GM12864 (cell line): ENCODE measurements around the gene MKKS.
"Not testable (repeated sequence)": the region's sequence is repeated elsewhere in the genome, so short reads cannot be mapped to it uniquely, and the experiment has no call there.

ENCODE experiments used
- DNase-seq: peaks from one replicate; pipeline ENCODE4 v3.0.0-alpha.2; 2011; ENCODE audit warnings: low read depth
- H3K4me3 ChIP-seq: 2 replicates; pipeline ENCODE4 v1.5.1; 2011; ENCODE audit warnings: mild to moderate bottlenecking, low read depth, low read length, control low read depth
- TF ChIP-seq, protein P1 (sequence below): IDR thresholded peaks from 2 replicates; pipeline ENCODE4 v1.5.1; 2011; ENCODE audit warnings: low read depth, mild to moderate bottlenecking, moderate library complexity, low read length, control low read depth, inconsistent platforms; ENCODE audit errors: missing control alignments

MKKS gene

DNA sequence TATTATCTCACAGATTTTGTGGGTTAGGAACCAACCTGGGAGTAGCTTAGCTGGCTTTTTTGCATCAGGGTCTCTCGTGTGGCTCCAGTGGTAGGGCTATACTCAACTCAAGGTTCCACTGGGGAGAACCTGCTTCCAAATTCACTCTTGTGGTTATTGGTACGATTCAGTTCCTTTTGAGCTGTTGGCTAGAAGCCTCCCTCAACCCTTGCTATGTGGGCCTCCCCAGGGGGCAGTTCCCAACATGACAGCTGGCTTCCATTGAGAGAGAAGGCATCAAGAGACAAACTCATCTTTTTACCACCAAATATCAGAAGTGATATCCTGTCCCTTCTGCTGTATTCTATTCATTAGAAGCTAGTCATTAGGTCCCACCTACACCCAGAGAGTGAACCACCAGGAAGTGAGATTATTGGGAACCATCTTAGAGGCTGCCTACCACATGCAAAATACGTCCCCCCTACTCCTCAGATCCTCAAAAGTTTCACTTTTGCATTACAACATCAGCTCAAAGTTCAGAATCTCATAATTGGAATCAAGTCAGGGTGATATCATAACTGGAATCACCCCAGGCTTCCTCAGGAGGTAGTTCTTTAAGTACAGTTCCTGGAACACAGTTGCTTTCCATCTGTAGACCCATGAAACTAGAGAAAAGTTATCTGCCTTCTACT, 30.9 kb downstream of the MKKS start:
- TF ChIP-seq, protein P1, sequence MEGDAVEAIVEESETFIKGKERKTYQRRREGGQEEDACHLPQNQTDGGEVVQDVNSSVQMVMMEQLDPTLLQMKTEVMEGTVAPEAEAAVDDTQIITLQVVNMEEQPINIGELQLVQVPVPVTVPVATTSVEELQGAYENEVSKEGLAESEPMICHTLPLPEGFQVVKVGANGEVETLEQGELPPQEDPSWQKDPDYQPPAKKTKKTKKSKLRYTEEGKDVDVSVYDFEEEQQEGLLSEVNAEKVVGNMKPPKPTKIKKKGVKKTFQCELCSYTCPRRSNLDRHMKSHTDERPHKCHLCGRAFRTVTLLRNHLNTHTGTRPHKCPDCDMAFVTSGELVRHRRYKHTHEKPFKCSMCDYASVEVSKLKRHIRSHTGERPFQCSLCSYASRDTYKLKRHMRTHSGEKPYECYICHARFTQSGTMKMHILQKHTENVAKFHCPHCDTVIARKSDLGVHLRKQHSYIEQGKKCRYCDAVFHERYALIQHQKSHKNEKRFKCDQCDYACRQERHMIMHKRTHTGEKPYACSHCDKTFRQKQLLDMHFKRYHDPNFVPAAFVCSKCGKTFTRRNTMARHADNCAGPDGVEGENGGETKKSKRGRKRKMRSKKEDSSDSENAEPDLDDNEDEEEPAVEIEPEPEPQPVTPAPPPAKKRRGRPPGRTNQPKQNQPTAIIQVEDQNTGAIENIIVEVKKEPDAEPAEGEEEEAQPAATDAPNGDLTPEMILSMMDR, result no peak
- DNase-seq, result no peak
- H3K4me3 ChIP-seq, result no peak overlapping the region

DNA sequence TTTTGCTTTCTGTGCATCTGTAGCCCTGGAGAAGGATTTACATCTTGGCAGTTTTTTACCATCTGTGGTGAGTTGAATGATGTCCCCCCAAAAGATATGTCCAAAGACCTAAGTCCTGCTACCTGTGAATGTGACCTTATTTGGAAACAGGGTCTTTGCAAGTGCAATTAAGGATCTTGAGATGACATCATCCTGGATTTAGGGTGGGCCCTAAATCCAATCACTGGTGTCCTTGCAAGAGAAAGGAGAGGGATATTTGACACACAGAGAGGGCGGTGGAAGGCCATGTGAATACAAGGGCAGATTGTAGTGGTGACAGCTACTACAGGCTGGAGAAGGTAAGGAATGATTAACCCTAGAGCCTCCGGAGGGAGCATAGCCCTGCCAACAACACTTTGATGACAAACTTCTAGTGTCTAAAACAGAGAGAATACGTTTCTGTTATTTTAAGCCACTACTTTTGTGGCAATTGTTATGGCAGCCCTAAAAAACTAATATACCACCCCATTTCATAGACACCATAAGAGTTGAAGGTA, 35.1 kb downstream of the MKKS start:
- H3K4me3 ChIP-seq, result no peak overlapping the region
- TF ChIP-seq, protein P1, result no peak
- DNase-seq, result no peak

GRCh38 chr20:10394752-10395151, 39.3 kb downstream of the MKKS start:
- H3K4me3 ChIP-seq, DNase-seq: not testable (repeated sequence)

- no peak for DNase-seq
- no peak overlapping the region for H3K4me3 ChIP-seq
- TF ChIP-seq, protein P1, result no peak
Observed at GRCh38 chr20:10390709-10391108, 43.3 kb downstream of the MKKS start.

- H3K4me3 ChIP-seq, result no peak overlapping the region
- TF ChIP-seq, protein P1, result no peak
- no peak for DNase-seq
Observed at GRCh38 chr20:10388597-10388996, 45.4 kb downstream of the MKKS start.

- H3K4me3 ChIP-seq, result no peak overlapping the region
- no peak for DNase-seq
- TF ChIP-seq, protein P1, result no peak
Observed at GRCh38 chr20:10387686-10388085, 46.3 kb downstream of the MKKS start.

GRCh38 chr20:10385850-10386544, 48.0 kb downstream of the MKKS start:
- TF ChIP-seq, protein P1, result no peak
- no peak overlapping the region for H3K4me3 ChIP-seq
- DNase-seq, result no peak
